ENCODE data around the gene NLRC5. TPM values are rescaled to one million over a fixed set of nuclear protein-coding genes. Genes with fewer than 3 reads are reported as not detected.

Gene NLRC5
- total RNA-seq, 3 donors from 2014 or later (not counting 1 experiment from before 2014, with no cell fraction given): 320 to 563 (median 535) TPM

- Mint-ChIP-seq H3K4me3 (no peak overlapping the region), H3K27me3 (ENCODE audit: low read depth in 2 of 2) (no peaks in the 10 kb centered on the region), H3K36me3 (no peaks in the 10 kb centered on the region), H3K9me3 (no peaks in the 10 kb centered on the region), H3K4me1 (peaks cover 0 to 5% of the 10 kb centered on the region in 2 donors), H3K27ac (no peak overlapping the region)
- WGBS (ENCODE audit: insufficient coverage): 75% methylated on average over 11 of the region's 11 CpGs
- Histone ChIP-seq H3K36me3 (ENCODE audit: control insufficient read depth, insufficient read depth, low read length) (peaks cover 80% of the 10 kb centered on the region), H3K4me3 (ENCODE audit: low read length) (no peak overlapping the region), H3K4me1 (ENCODE audit: control insufficient read depth, insufficient read depth, low read length) (peaks cover 2% of the 10 kb centered on the region), H3K27ac (ENCODE audit: low read length) (no peak overlapping the region), H3K27me3 (ENCODE audit: control insufficient read depth, insufficient read depth, low read length) (no peaks in the 10 kb centered on the region), H3K9me3 (ENCODE audit: control insufficient read depth, insufficient read depth, low read length) (no peaks in the 10 kb centered on the region)
- ATAC-seq: no peak
- no peak for TF ChIP-seq CTCF (IDR thresholded peaks at IDR 0.05)
- no peak for DNase-seq
- intact Hi-C loops (cut with micrococcal nuclease): no loop called here
Measured at GRCh38 chr16:57051696-57052228, 62.4 kb downstream of the NLRC5 start.

- DNase-seq: no peak
- no peaks in the 10 kb centered on the region for H3K9me3 ChIP-seq (ENCODE audit: control insufficient read depth, insufficient read depth, low read length)
- Mint-ChIP-seq H3K4me3 (no peak overlapping the region), H3K27ac (peak overlapping the region in 1 of 2 donors; percentile 57), H3K27me3 (ENCODE audit: low read depth in 2 of 2) (no peaks in the 10 kb centered on the region), H3K4me1 (peaks cover 0 to 12% of the 10 kb centered on the region in 2 donors), H3K9me3 (no peaks in the 10 kb centered on the region), H3K36me3 (peaks cover 8% of the 10 kb centered on the region)
- H3K4me1 ChIP-seq (ENCODE audit: control insufficient read depth, insufficient read depth, low read length): no peaks in the 10 kb centered on the region
- H3K4me3 ChIP-seq (ENCODE audit: low read length): no peak overlapping the region
- H3K27ac ChIP-seq (ENCODE audit: low read length): no peak overlapping the region
- 98% methylated on average over 8 of the region's 9 CpGs for WGBS (ENCODE audit: insufficient coverage)
- ATAC-seq: no peak
- TF ChIP-seq CTCF (IDR thresholded peaks at IDR 0.05): no peak
- peaks cover 75% of the 10 kb centered on the region for H3K36me3 ChIP-seq (ENCODE audit: control insufficient read depth, insufficient read depth, low read length)
- intact Hi-C loops (cut with micrococcal nuclease): no loop called here
- H3K27me3 ChIP-seq (ENCODE audit: control insufficient read depth, insufficient read depth, low read length): no peaks in the 10 kb centered on the region
Measured at GRCh38 chr16:57053206-57053605, 63.8 kb downstream of the NLRC5 start.

GRCh38 chr16:57054338-57054737, 65.0 kb downstream of the NLRC5 start:
- peaks cover 8% of the 10 kb centered on the region for H3K36me3 Mint-ChIP-seq
- H3K27me3 ChIP-seq (ENCODE audit: control insufficient read depth, insufficient read depth, low read length): no peaks in the 10 kb centered on the region
- H3K4me1 ChIP-seq (ENCODE audit: control insufficient read depth, insufficient read depth, low read length): no peaks in the 10 kb centered on the region
- no peak overlapping the region for H3K27ac ChIP-seq (ENCODE audit: low read length)
- WGBS (ENCODE audit: insufficient coverage): 97% methylated on average over 5 of the region's 5 CpGs
- no peaks in the 10 kb centered on the region for H3K27me3 Mint-ChIP-seq (ENCODE audit: low read depth in 2 of 2)
- intact Hi-C loops (cut with micrococcal nuclease): no loop called here
- peaks cover 78% of the 10 kb centered on the region for H3K36me3 ChIP-seq (ENCODE audit: control insufficient read depth, insufficient read depth, low read length)
- H3K9me3 ChIP-seq (ENCODE audit: control insufficient read depth, insufficient read depth, low read length): no peaks in the 10 kb centered on the region
- ATAC-seq: no peak
- TF ChIP-seq CTCF (IDR thresholded peaks at IDR 0.05): no peak
- no peak overlapping the region for H3K4me3 Mint-ChIP-seq
- H3K9me3 Mint-ChIP-seq: no peaks in the 10 kb centered on the region
- DNase-seq: no peak
- H3K4me1 Mint-ChIP-seq: peaks cover 0 to 12% of the 10 kb centered on the region in 2 donors
- no peak overlapping the region for H3K4me3 ChIP-seq (ENCODE audit: low read length)
- no peak overlapping the region for H3K27ac Mint-ChIP-seq

GRCh38 chr16:57054771-57055170, 65.4 kb downstream of the NLRC5 start:
- Histone ChIP-seq H3K4me3 (ENCODE audit: low read length) (no peak overlapping the region), H3K9me3 (ENCODE audit: control insufficient read depth, insufficient read depth, low read length) (no peaks in the 10 kb centered on the region), H3K27ac (ENCODE audit: low read length) (no peak overlapping the region), H3K36me3 (ENCODE audit: control insufficient read depth, insufficient read depth, low read length) (peaks cover 80% of the 10 kb centered on the region), H3K4me1 (ENCODE audit: control insufficient read depth, insufficient read depth, low read length) (no peaks in the 10 kb centered on the region), H3K27me3 (ENCODE audit: control insufficient read depth, insufficient read depth, low read length) (no peaks in the 10 kb centered on the region)
- H3K4me3 Mint-ChIP-seq: no peak overlapping the region
- no peak for TF ChIP-seq CTCF (IDR thresholded peaks at IDR 0.05)
- peaks cover 0 to 12% of the 10 kb centered on the region in 2 donors for H3K4me1 Mint-ChIP-seq
- peaks cover 8% of the 10 kb centered on the region for H3K36me3 Mint-ChIP-seq
- intact Hi-C loops (cut with micrococcal nuclease): no loop called here
- no peaks in the 10 kb centered on the region for H3K27me3 Mint-ChIP-seq (ENCODE audit: low read depth in 2 of 2)
- DNase-seq: no peak
- no peak overlapping the region for H3K27ac Mint-ChIP-seq
- no peak for ATAC-seq
- no peaks in the 10 kb centered on the region for H3K9me3 Mint-ChIP-seq
- WGBS (ENCODE audit: insufficient coverage): 92% methylated on average over 7 of the region's 7 CpGs

All from natural killer cell (primary cell).